OCI-LY1 (cell line): ENCODE results near the gene SYNDIG1.

Experiments
- H2AFZ ChIP-seq: fragments of 200-600 bp; sonication (generic), shearing (Covaris generic); 2 replicates; pipeline ENCODE4 v1.6.0; 2014; ENCODE audit warnings: antibody characterized with exemption, mild to moderate bottlenecking, low read length
- H3F3A ChIP-seq: fragments of 200-600 bp; sonication (generic), shearing (Covaris generic); 2 replicates; pipeline ENCODE4 v1.6.0; 2014; ENCODE audit warnings: mild to moderate bottlenecking, antibody characterized with exemption, low read length, moderate library complexity; ENCODE audit not compliant: insufficient read depth
- H3K27ac ChIP-seq: fragments of 200-600 bp; sonication (generic); 2 replicates; pipeline ENCODE4 v1.5.1; 2014; ENCODE audit warnings: low read length, mixed run types, mild to moderate bottlenecking, low read depth; ENCODE audit not compliant: poor library complexity, severe bottlenecking
- H3K27me3 ChIP-seq: fragments of 200-600 bp; sonication (generic); 2 replicates; pipeline ENCODE4 v1.6.0; 2014; ENCODE audit warnings: antibody characterized with exemption, mild to moderate bottlenecking, low read length, moderate library complexity; ENCODE audit not compliant: insufficient read depth
- H3K36me3 ChIP-seq: fragments of 200-600 bp; sonication (generic); 2 replicates; pipeline ENCODE4 v1.6.1; 2014; ENCODE audit warnings: mild to moderate bottlenecking, antibody characterized with exemption, low read length, moderate library complexity, mixed read lengths; ENCODE audit not compliant: insufficient read depth
- H3K4me1 ChIP-seq: fragments of 200-600 bp; sonication (generic); 2 replicates; pipeline ENCODE4 v1.5.1; 2014; ENCODE audit warnings: mild to moderate bottlenecking, low read length, moderate library complexity; ENCODE audit not compliant: insufficient read depth, severe bottlenecking
- H3K4me2 ChIP-seq: fragments of 200-600 bp; sonication (generic), shearing (Covaris generic); 2 replicates; pipeline ENCODE4 v1.6.1; 2014; ENCODE audit warnings: low read length
- H3K4me3 ChIP-seq: fragments of 200-600 bp; sonication (generic); 2 replicates; pipeline ENCODE4 v1.5.1; 2014; ENCODE audit warnings: low read length, low read depth, mild to moderate bottlenecking, mixed read lengths; ENCODE audit not compliant: poor library complexity, severe bottlenecking
- H3K79me2 ChIP-seq: fragments of 200-600 bp; shearing (Covaris generic); 2 replicates; pipeline ENCODE4 v1.6.1; 2016; ENCODE audit warnings: mixed run types, low read length, mixed read lengths; ENCODE audit not compliant: insufficient read depth
- H3K9ac ChIP-seq: fragments of 200-600 bp; sonication (generic), shearing (Covaris generic); 2 replicates; pipeline ENCODE4 v1.6.1; 2014; ENCODE audit warnings: mild to moderate bottlenecking, low read length, mixed read lengths
- H3K9me2 ChIP-seq: fragments of 200-600 bp; sonication (generic), shearing (Covaris generic); 2 replicates; pipeline ENCODE4 v1.6.1; 2014; ENCODE audit warnings: low read depth, mild to moderate bottlenecking, low read length, mixed read lengths
- H3K9me3 ChIP-seq: fragments of 200-600 bp; shearing (Covaris generic); 2 replicates; pipeline ENCODE4 v1.6.1; 2014; ENCODE audit warnings: low read length, mixed read lengths
- H4K20me1 ChIP-seq: fragments of 200-600 bp; sonication (generic), shearing (Covaris generic); 2 replicates; pipeline ENCODE4 v1.6.0; 2016; ENCODE audit warnings: mild to moderate bottlenecking, low read length; ENCODE audit not compliant: insufficient read depth
- CTCF ChIP-seq: fragments of 200-600 bp; sonication (generic), shearing (Covaris generic); IDR thresholded peaks from 2 replicates; pipeline ENCODE4 v1.5.1; 2017; ENCODE audit warnings: mild to moderate bottlenecking, antibody characterized with exemption, low read length, moderate library complexity, mixed read lengths
- EZH2 ChIP-seq: fragments of 200-600 bp; sonication (generic), shearing (Covaris generic); IDR thresholded peaks from 2 replicates; pipeline ENCODE4 v1.8.0; 2017; ENCODE audit warnings: borderline replicate concordance, mixed run types, mild to moderate bottlenecking, antibody characterized with exemption, low read length, moderate library complexity, mixed read lengths

SYNDIG1 gene

GRCh38 chr20:24450177-24450576, 19.3 kb upstream of the SYNDIG1 start:
- TF ChIP-seq EZH2 = no peak
- TF ChIP-seq CTCF = no peak
- H3K4me3 ChIP-seq = no peak overlapping the region
- H3K27ac ChIP-seq = no peak overlapping the region
- H3K4me1 ChIP-seq = no peaks in the 10 kb centered on the region
- H3K36me3 ChIP-seq = no peaks in the 10 kb centered on the region
- H3K4me2 ChIP-seq = no peak overlapping the region
- no peaks in the 10 kb centered on the region for H3K9me3 ChIP-seq
- no peaks in the 10 kb centered on the region for H3K27me3 ChIP-seq
- no peaks in the 10 kb centered on the region for H3K9me2 ChIP-seq
- H3K9ac ChIP-seq = no peak overlapping the region
- H3K79me2 ChIP-seq = no peaks in the 10 kb centered on the region
- no peak overlapping the region for H2AFZ ChIP-seq
- H4K20me1 ChIP-seq = no peaks in the 10 kb centered on the region
- no peaks in the 10 kb centered on the region for H3F3A ChIP-seq

GRCh38 chr20:24450624-24451376, 18.6 kb upstream of the SYNDIG1 start:
- Histone ChIP-seq H3K4me1 (no peaks in the 10 kb centered on the region), H3K9me3 (no peaks in the 10 kb centered on the region), H3K4me3 (no peak overlapping the region), H3K79me2 (no peaks in the 10 kb centered on the region), H3K9ac (no peak overlapping the region), H3K9me2 (no peaks in the 10 kb centered on the region), H3K27me3 (no peaks in the 10 kb centered on the region), H3K4me2 (no peak overlapping the region), H3F3A (no peaks in the 10 kb centered on the region), H3K27ac (no peak overlapping the region), H4K20me1 (no peaks in the 10 kb centered on the region), H3K36me3 (no peaks in the 10 kb centered on the region), H2AFZ (no peak overlapping the region)
- TF ChIP-seq EZH2 = no peak
- TF ChIP-seq CTCF = no peak

GRCh38 chr20:24451428-24451827, 18.0 kb upstream of the SYNDIG1 start:
- TF ChIP-seq EZH2 (no peak), CTCF (no peak)
- no peaks in the 10 kb centered on the region for H3K9me3 ChIP-seq
- H3K36me3 ChIP-seq = no peaks in the 10 kb centered on the region
- H3K4me3 ChIP-seq = no peak overlapping the region
- no peaks in the 10 kb centered on the region for H3K27me3 ChIP-seq
- no peaks in the 10 kb centered on the region for H3K4me1 ChIP-seq
- H2AFZ ChIP-seq = no peak overlapping the region
- no peaks in the 10 kb centered on the region for H3K9me2 ChIP-seq
- H3K79me2 ChIP-seq = no peaks in the 10 kb centered on the region
- H3K9ac ChIP-seq = no peak overlapping the region
- no peaks in the 10 kb centered on the region for H3F3A ChIP-seq
- no peaks in the 10 kb centered on the region for H4K20me1 ChIP-seq
- no peak overlapping the region for H3K4me2 ChIP-seq
- no peak overlapping the region for H3K27ac ChIP-seq
